Measurements from ENCODE around the gene FGF22. TPM values are rescaled to one million over a fixed set of nuclear protein-coding genes. Genes with fewer than 3 reads are reported as not detected.

Gene FGF22
- total and polyA plus RNA-seq, 2 of the 13 experiments (the other 11 are each of a cell fraction or from before 2014, with no cell fraction given), result 0.24 TPM; not detected in 1

DNA sequence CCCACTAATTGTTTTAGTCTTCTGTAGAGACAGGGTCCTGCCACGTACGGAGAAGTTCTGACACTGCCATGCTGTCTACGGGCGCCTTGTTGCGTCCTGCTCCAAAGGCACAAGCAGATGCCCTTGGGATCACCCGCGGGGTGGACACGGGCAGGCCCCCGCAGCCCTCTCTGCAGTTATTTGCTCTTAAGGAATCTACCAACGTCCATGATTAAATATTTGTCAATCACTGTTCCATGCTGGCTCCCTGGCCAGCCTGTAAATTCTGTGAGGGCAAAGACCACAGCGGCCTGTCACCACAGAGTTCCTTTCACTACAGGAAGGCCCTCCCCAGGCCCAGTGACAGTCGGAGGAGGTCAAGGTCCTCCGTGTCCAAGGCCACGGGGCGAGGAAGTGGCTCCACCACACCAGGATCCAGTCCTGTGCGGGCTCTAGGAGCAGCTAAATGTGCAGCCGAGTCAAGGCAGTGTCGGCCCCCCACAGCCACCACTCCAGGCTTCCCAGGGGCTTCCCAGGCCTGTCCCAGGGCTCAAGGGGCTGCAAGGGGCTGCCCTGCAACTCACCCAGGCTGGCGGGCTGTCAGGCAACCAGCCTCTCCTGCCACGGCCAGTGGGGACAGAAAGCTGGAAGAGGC is 21.2 kb downstream of the FGF22 start (continued):
- TF ChIP-seq ZNF160 (CRISPR knock-in tag; IDR thresholded peaks at IDR 0.05) (0 out of 2 replicates have a peak, but pooled peaks have one; percentile 19), ZNF205 (CRISPR knock-in tag; IDR thresholded peaks at IDR 0.05) (peak; percentile 85), ZNF234 (CRISPR knock-in tag; conservative IDR thresholded peaks at IDR 0.05) (no peak), ZFY (CRISPR knock-in tag; IDR thresholded peaks at IDR 0.05) (peak; percentile 84), ZNF616 (CRISPR knock-in tag; IDR thresholded peaks at IDR 0.05; ENCODE audit: low read depth) (no peak), ARID2 (CRISPR knock-in tag; IDR thresholded peaks at IDR 0.05; ENCODE audit: borderline replicate concordance) (no peak), ATF7-NPFF (CRISPR knock-in tag; IDR thresholded peaks at IDR 0.05; ENCODE audit: low read depth) (no peak), TGIF2 (CRISPR knock-in tag; IDR thresholded peaks at IDR 0.05) (peak; percentile 97), DR1 (CRISPR knock-in tag; IDR thresholded peaks at IDR 0.05) (peak; percentile 54), ZNF776 (CRISPR knock-in tag; IDR thresholded peaks at IDR 0.05) (no peak), SRSF1 (optimal IDR thresholded peaks at IDR 0.05; ENCODE audit: low read depth, low read length) (no peak)
- TF ChIP-seq, protein P1, sequence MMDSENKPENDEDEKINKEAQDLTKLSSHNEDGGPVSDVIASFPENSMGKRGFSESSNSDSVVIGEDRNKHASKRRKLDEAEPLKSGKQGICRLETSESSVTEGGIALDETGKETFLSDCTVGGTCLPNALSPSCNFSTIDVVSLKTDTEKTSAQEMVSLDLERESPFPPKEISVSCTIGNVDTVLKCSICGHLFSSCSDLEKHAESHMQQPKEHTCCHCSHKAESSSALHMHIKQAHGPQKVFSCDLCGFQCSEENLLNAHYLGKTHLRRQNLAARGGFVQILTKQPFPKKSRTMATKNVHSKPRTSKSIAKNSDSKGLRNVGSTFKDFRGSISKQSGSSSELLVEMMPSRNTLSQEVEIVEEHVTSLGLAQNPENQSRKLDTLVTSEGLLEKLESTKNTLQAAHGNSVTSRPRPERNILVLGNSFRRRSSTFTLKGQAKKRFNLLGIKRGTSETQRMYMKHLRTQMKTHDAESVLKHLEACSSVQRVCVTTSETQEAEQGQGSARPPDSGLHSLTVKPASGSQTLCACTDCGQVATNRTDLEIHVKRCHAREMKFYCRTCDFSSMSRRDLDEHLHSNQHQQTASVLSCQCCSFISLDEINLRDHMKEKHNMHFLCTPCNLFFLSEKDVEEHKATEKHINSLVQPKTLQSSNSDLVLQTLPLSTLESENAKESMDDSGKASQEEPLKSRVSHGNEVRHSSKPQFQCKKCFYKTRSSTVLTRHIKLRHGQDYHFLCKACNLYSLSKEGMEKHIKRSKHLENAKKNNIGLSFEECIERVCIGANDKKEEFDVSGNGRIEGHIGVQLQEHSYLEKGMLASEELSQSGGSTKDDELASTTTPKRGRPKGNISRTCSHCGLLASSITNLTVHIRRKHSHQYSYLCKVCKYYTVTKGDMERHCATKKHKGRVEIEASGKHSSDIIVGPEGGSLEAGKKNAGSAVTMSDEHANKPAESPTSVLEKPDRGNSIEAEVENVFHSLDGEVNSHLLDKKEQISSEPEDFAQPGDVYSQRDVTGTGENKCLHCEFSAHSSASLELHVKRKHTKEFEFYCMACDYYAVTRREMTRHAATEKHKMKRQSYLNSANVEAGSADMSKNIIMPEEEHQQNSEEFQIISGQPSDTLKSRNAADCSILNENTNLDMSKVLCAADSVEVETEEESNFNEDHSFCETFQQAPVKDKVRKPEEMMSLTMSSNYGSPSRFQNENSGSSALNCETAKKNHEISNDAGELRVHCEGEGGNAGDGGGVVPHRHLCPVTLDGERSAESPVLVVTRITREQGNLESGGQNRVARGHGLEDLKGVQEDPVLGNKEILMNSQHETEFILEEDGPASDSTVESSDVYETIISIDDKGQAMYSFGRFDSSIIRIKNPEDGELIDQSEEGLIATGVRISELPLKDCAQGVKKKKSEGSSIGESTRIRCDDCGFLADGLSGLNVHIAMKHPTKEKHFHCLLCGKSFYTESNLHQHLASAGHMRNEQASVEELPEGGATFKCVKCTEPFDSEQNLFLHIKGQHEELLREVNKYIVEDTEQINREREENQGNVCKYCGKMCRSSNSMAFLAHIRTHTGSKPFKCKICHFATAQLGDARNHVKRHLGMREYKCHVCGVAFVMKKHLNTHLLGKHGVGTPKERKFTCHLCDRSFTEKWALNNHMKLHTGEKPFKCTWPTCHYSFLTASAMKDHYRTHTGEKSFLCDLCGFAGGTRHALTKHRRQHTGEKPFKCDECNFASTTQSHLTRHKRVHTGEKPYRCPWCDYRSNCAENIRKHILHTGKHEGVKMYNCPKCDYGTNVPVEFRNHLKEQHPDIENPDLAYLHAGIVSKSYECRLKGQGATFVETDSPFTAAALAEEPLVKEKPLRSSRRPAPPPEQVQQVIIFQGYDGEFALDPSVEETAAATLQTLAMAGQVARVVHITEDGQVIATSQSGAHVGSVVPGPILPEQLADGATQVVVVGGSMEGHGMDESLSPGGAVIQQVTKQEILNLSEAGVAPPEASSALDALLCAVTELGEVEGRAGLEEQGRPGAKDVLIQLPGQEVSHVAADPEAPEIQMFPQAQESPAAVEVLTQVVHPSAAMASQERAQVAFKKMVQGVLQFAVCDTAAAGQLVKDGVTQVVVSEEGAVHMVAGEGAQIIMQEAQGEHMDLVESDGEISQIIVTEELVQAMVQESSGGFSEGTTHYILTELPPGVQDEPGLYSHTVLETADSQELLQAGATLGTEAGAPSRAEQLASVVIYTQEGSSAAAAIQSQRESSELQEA (CRISPR knock-in tag; IDR thresholded peaks at IDR 0.05; ENCODE audit: not compliant biosample characterization), result no peak
- TF ChIP-seq, protein P2, sequence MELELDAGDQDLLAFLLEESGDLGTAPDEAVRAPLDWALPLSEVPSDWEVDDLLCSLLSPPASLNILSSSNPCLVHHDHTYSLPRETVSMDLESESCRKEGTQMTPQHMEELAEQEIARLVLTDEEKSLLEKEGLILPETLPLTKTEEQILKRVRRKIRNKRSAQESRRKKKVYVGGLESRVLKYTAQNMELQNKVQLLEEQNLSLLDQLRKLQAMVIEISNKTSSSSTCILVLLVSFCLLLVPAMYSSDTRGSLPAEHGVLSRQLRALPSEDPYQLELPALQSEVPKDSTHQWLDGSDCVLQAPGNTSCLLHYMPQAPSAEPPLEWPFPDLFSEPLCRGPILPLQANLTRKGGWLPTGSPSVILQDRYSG (CRISPR knock-in tag; IDR thresholded peaks at IDR 0.05), result 0 out of 2 replicates have a peak, but pooled peaks have one; percentile 37
- TF ChIP-seq, protein P3, sequence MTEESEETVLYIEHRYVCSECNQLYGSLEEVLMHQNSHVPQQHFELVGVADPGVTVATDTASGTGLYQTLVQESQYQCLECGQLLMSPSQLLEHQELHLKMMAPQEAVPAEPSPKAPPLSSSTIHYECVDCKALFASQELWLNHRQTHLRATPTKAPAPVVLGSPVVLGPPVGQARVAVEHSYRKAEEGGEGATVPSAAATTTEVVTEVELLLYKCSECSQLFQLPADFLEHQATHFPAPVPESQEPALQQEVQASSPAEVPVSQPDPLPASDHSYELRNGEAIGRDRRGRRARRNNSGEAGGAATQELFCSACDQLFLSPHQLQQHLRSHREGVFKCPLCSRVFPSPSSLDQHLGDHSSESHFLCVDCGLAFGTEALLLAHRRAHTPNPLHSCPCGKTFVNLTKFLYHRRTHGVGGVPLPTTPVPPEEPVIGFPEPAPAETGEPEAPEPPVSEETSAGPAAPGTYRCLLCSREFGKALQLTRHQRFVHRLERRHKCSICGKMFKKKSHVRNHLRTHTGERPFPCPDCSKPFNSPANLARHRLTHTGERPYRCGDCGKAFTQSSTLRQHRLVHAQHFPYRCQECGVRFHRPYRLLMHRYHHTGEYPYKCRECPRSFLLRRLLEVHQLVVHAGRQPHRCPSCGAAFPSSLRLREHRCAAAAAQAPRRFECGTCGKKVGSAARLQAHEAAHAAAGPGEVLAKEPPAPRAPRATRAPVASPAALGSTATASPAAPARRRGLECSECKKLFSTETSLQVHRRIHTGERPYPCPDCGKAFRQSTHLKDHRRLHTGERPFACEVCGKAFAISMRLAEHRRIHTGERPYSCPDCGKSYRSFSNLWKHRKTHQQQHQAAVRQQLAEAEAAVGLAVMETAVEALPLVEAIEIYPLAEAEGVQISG (CRISPR knock-in tag; IDR thresholded peaks at IDR 0.05), result peak; percentile 84
- TF ChIP-seq, protein P4, sequence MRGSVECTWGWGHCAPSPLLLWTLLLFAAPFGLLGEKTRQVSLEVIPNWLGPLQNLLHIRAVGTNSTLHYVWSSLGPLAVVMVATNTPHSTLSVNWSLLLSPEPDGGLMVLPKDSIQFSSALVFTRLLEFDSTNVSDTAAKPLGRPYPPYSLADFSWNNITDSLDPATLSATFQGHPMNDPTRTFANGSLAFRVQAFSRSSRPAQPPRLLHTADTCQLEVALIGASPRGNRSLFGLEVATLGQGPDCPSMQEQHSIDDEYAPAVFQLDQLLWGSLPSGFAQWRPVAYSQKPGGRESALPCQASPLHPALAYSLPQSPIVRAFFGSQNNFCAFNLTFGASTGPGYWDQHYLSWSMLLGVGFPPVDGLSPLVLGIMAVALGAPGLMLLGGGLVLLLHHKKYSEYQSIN (CRISPR knock-in tag; IDR thresholded peaks at IDR 0.05; ENCODE audit: borderline replicate concordance), result no peak
